ENCODE measurements around the gene KCNC4.

KCNC4 gene

GRCh38 chr1:110209715-110210603, at the start of gene KCNC4:
KCNC4 (plus strand) TSS chr1:110210314; CDS start chr1:110211500, 1,186 bp downstream.
- DNase-seq, result peak; percentile 69 to 72

GRCh38 chr1:110160538-110161100, 49.5 kb upstream of the KCNC4 start:
- no peak for DNase-seq
- no peak for TF ChIP-seq GATA1 (IDR thresholded peaks at IDR 0.05; ENCODE audit: low read depth, low read length)

More at GRCh38 chr1:110209715-110210603, at the start of gene KCNC4:
- no peak for TF ChIP-seq POLR2A (IDR thresholded peaks at IDR 0.05; ENCODE audit: low read length)
- TF ChIP-seq GATA1 (IDR thresholded peaks at IDR 0.05; ENCODE audit: low read depth, low read length), result no peak

- DNase-seq, result no peak
- no peak for TF ChIP-seq GATA1 (IDR thresholded peaks at IDR 0.05; ENCODE audit: low read depth, low read length)
- no peak for TF ChIP-seq POLR2A (IDR thresholded peaks at IDR 0.05; ENCODE audit: low read length)
These were observed 48.9 kb upstream of the KCNC4 start for GRCh38 chr1:110161165-110161564.

GRCh38 chr1:110161849-110162248, 48.3 kb upstream of the KCNC4 start:
- TF ChIP-seq POLR2A (IDR thresholded peaks at IDR 0.05; ENCODE audit: low read length), result no peak
- TF ChIP-seq GATA1 (IDR thresholded peaks at IDR 0.05; ENCODE audit: low read depth, low read length), result no peak
- no peak for DNase-seq

- TF ChIP-seq GATA1 (IDR thresholded peaks at IDR 0.05; ENCODE audit: low read depth, low read length) (no peak), POLR2A (IDR thresholded peaks at IDR 0.05; ENCODE audit: low read length) (no peak)
These were observed 46.5 kb upstream of the KCNC4 start for GRCh38 chr1:110163591-110163990.

GRCh38 chr1:110164725-110165350, 45.3 kb upstream of the KCNC4 start:
- no peak for TF ChIP-seq GATA1 (IDR thresholded peaks at IDR 0.05; ENCODE audit: low read depth, low read length)
- TF ChIP-seq POLR2A (IDR thresholded peaks at IDR 0.05; ENCODE audit: low read length), result no peak
- DNase-seq, result no peak

More at GRCh38 chr1:110163591-110163990, 46.5 kb upstream of the KCNC4 start:
- DNase-seq, result no peak

GRCh38 chr1:110165761-110166231, 44.3 kb upstream of the KCNC4 start:
- no peak for DNase-seq
- TF ChIP-seq POLR2A (IDR thresholded peaks at IDR 0.05; ENCODE audit: low read length) (no peak), GATA1 (IDR thresholded peaks at IDR 0.05; ENCODE audit: low read depth, low read length) (no peak)

GRCh38 chr1:110166861-110167260, 43.3 kb upstream of the KCNC4 start:
- no peak for DNase-seq
- no peak for TF ChIP-seq GATA1 (IDR thresholded peaks at IDR 0.05; ENCODE audit: low read depth, low read length)
- TF ChIP-seq POLR2A (IDR thresholded peaks at IDR 0.05; ENCODE audit: low read length), result no peak

- no peak for DNase-seq
- TF ChIP-seq GATA1 (IDR thresholded peaks at IDR 0.05; ENCODE audit: low read depth, low read length) (no peak), POLR2A (IDR thresholded peaks at IDR 0.05; ENCODE audit: low read length) (no peak)
These were observed 39.1 kb upstream of the KCNC4 start for GRCh38 chr1:110170766-110171733.

GRCh38 chr1:110172001-110172400, 38.1 kb upstream of the KCNC4 start:
- DNase-seq, result no peak
- TF ChIP-seq GATA1 (IDR thresholded peaks at IDR 0.05; ENCODE audit: low read depth, low read length) (no peak), POLR2A (IDR thresholded peaks at IDR 0.05; ENCODE audit: low read length) (no peak)

- no peak for DNase-seq
- TF ChIP-seq POLR2A (IDR thresholded peaks at IDR 0.05; ENCODE audit: low read length) (no peak), GATA1 (IDR thresholded peaks at IDR 0.05; ENCODE audit: low read depth, low read length) (no peak)
These were observed 36.5 kb upstream of the KCNC4 start for GRCh38 chr1:110173466-110174105.

- no peak for DNase-seq
- no peak for TF ChIP-seq POLR2A (IDR thresholded peaks at IDR 0.05; ENCODE audit: low read length)
- TF ChIP-seq GATA1 (IDR thresholded peaks at IDR 0.05; ENCODE audit: low read depth, low read length), result no peak
These were observed 35.2 kb upstream of the KCNC4 start for GRCh38 chr1:110174961-110175360.
